GM23248 (cell line): Measurements from ENCODE around the gene INHBB. TPM values are rescaled to one million over a fixed set of nuclear protein-coding genes. Genes with fewer than 3 reads are reported as not detected.

Experiments
- DNase-seq: peaks from one replicate; pipeline ENCODE4 v3.0.0-alpha.2; 2015
- H2AFZ ChIP-seq: fragments of 200-600 bp; sonication (generic); 2 replicates; pipeline ENCODE4 v1.6.1; 2016; ENCODE audit warnings: antibody characterized with exemption
- H3F3A ChIP-seq: fragments of 200-600 bp; sonication (generic); 2 replicates; pipeline ENCODE4 v1.6.1; 2016; ENCODE audit warnings: mild to moderate bottlenecking, antibody characterized with exemption, mixed run types; ENCODE audit not compliant: insufficient read depth
- H3K27ac ChIP-seq: fragments of 200-600 bp; sonication (generic); 2 replicates; pipeline ENCODE4 v1.5.1; 2016; ENCODE audit warnings: mild to moderate bottlenecking
- H3K27me3 ChIP-seq: fragments of 200-600 bp; sonication (generic); replicated peaks from 2 replicates; pipeline ENCODE4 v1.6.1; 2016; ENCODE audit warnings: mild to moderate bottlenecking; ENCODE audit not compliant: insufficient read depth
- H3K36me3 ChIP-seq: fragments of 200-600 bp; sonication (generic); 2 replicates; pipeline ENCODE4 v1.6.1; 2016; ENCODE audit warnings: low read depth, mild to moderate bottlenecking
- H3K4me1 ChIP-seq: fragments of 200-600 bp; sonication (generic); 2 replicates; pipeline ENCODE4 v1.6.1; 2016; ENCODE audit warnings: mild to moderate bottlenecking; ENCODE audit not compliant: insufficient read depth
- H3K4me2 ChIP-seq: fragments of 200-600 bp; sonication (generic); one replicate; pipeline ENCODE4 v1.6.1; 2016; ENCODE audit warnings: mild to moderate bottlenecking; ENCODE audit not compliant: unreplicated experiment
- H3K4me3 ChIP-seq: fragments of 200-600 bp; sonication (generic); 2 replicates; pipeline ENCODE4 v1.5.1; 2016; ENCODE audit warnings: mild to moderate bottlenecking
- H3K79me2 ChIP-seq: fragments of 200-600 bp; sonication (generic); 2 replicates; pipeline ENCODE4 v1.6.1; 2016; ENCODE audit warnings: mild to moderate bottlenecking; ENCODE audit not compliant: insufficient read depth
- H3K9ac ChIP-seq: fragments of 200-600 bp; sonication (generic); 2 replicates; pipeline ENCODE4 v1.6.1; 2016; ENCODE audit warnings: mild to moderate bottlenecking
- H3K9me2 ChIP-seq: fragments of 200-600 bp; sonication (generic); 2 replicates; pipeline ENCODE4 v1.6.1; 2016; ENCODE audit warnings: mixed run types, mild to moderate bottlenecking, moderate library complexity; ENCODE audit not compliant: insufficient read depth
- H3K9me3 ChIP-seq: fragments of 200-600 bp; sonication (generic); one replicate; pipeline ENCODE4 v1.6.1; 2017; ENCODE audit warnings: low read depth
- H4K20me1 ChIP-seq: fragments of 200-600 bp; sonication (generic); 2 replicates; pipeline ENCODE4 v1.6.0; 2016; ENCODE audit not compliant: insufficient read depth
- EZH2 ChIP-seq: fragments of 200-600 bp; sonication (generic); IDR thresholded peaks from 2 replicates; pipeline ENCODE4 v1.6.1; 2018; ENCODE audit warnings: antibody characterized with exemption, mild to moderate bottlenecking; ENCODE audit not compliant: insufficient read depth, poor library complexity, severe bottlenecking
- EZH2phosphoT487 ChIP-seq: fragments of 200-600 bp; sonication (generic); IDR thresholded peaks from 2 replicates; pipeline ENCODE4 v1.6.1; 2018; ENCODE audit warnings: antibody characterized with exemption, moderate library complexity, mild to moderate bottlenecking, low read depth; ENCODE audit not compliant: insufficient read depth
- WGBS, 2 experiments: methylation state at CpG; one replicate each; pipeline ENCODE4 v1.1.6; 2015 to 2017; ENCODE audit warnings: low lambda C conversion rate in 2 of 2, low coverage in 1 of 2; ENCODE audit errors: missing lambda C conversion rate in 2 of 2; 5-methylcytosine and 5-hydroxymethylcytosine counted together
- in situ Hi-C: fragments of 300-500 bp; cut with MboI; formaldehyde crosslinking; loops from 2 replicates; pipeline ENCODE4 v1.15.0; 2020
- polyA plus RNA-seq: library from polyadenylated mRNA; unstranded; fragments of >200 nt; fragmentation: Nextera tagmentation; extraction: Ambion mirVana; gene quantifications from 2 replicates; pipeline ENCODE4 v1.2.1, GENCODE V29; 2016
- total RNA-seq: library from RNA; depleted of rRNA; stranded (reverse); fragments of >200 nt; shearing (Covaris generic); gene quantifications from 2 replicates; pipeline ENCODE4 v1.2.3, GENCODE V29; 2014

INHBB gene
- total and polyA plus RNA-seq, 2 experiments from 2014 or later: 0.49 to 5.6 TPM

DNA sequence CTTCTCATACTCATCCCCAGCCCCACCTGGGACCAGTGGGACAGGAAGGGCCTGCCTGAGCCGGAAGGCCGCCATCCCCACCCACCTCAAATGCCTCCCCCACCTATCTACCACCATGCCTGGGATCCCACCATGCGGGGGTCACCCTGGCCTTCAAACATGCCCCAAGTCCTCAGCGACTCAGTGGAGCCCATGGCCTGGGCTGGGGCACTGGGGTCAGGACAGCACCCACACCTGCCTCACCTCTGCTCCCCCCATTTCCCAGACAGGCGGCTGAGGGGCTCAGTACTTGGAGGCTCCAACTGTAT lies 7.6 kb downstream of the INHBB start:
- Histone ChIP-seq H2AFZ (no peak overlapping the region), H3K4me1 (no peaks in the 10 kb centered on the region), H3K79me2 (no peaks in the 10 kb centered on the region), H3K27ac (no peak overlapping the region), H3F3A (no peaks in the 10 kb centered on the region), H3K9me3 (no peaks in the 10 kb centered on the region), H4K20me1 (no peaks in the 10 kb centered on the region), H3K27me3 (peaks cover 14% of the 10 kb centered on the region), H3K36me3 (no peaks in the 10 kb centered on the region), H3K4me2 (no peak overlapping the region), H3K4me3 (no peak overlapping the region), H3K9me2 (no peaks in the 10 kb centered on the region), H3K9ac (no peak overlapping the region)
- 71 to 73% methylated on average over 4 to 5 of the region's 5 CpGs for WGBS, 2 experiments
- no peak for DNase-seq
- in situ Hi-C loops: no loop called here
- TF ChIP-seq EZH2: no peak
- no peak for TF ChIP-seq EZH2phosphoT487

GRCh38 chr2:120353931-120354330 lies 8.0 kb downstream of the INHBB start:
- no peaks in the 10 kb centered on the region for H3F3A ChIP-seq
- H3K27ac ChIP-seq: no peak overlapping the region
- in situ Hi-C loops: no loop called here
- no peak for TF ChIP-seq EZH2
- no peak for TF ChIP-seq EZH2phosphoT487
- 85 to 87% methylated on average over 10 of the region's 10 CpGs for WGBS, 2 experiments
- H3K9me2 ChIP-seq: no peaks in the 10 kb centered on the region
- H4K20me1 ChIP-seq: no peaks in the 10 kb centered on the region
- no peak overlapping the region for H3K4me2 ChIP-seq
- no peaks in the 10 kb centered on the region for H3K9me3 ChIP-seq
- no peak for DNase-seq
- H3K4me1 ChIP-seq: no peaks in the 10 kb centered on the region
- H2AFZ ChIP-seq: no peak overlapping the region
- H3K27me3 ChIP-seq: peaks cover 14% of the 10 kb centered on the region
- no peaks in the 10 kb centered on the region for H3K36me3 ChIP-seq
- H3K79me2 ChIP-seq: no peaks in the 10 kb centered on the region
- H3K4me3 ChIP-seq: no peak overlapping the region
- no peak overlapping the region for H3K9ac ChIP-seq

GRCh38 chr2:120354467-120354866 lies 8.5 kb downstream of the INHBB start:
- Histone ChIP-seq H3K27ac (no peak overlapping the region), H3K27me3 (peaks cover 14% of the 10 kb centered on the region), H3K9me3 (no peaks in the 10 kb centered on the region), H3K9me2 (no peaks in the 10 kb centered on the region), H3K79me2 (no peaks in the 10 kb centered on the region), H3K4me2 (no peak overlapping the region), H3K9ac (no peak overlapping the region), H3K36me3 (no peaks in the 10 kb centered on the region), H2AFZ (no peak overlapping the region), H3K4me1 (no peaks in the 10 kb centered on the region), H3K4me3 (no peak overlapping the region), H4K20me1 (no peaks in the 10 kb centered on the region), H3F3A (no peaks in the 10 kb centered on the region)
- no peak for TF ChIP-seq EZH2
- TF ChIP-seq EZH2phosphoT487: no peak
- in situ Hi-C loops: no loop called here
- WGBS, 2 experiments: 76 to 84% methylated on average over 15 of the region's 15 CpGs
- DNase-seq: no peak

GRCh38 chr2:120354935-120355779 lies 9.2 kb downstream of the INHBB start:
- WGBS, 2 experiments: 64 to 68% methylated on average over 15 of the region's 15 CpGs
- Histone ChIP-seq H3F3A (no peaks in the 10 kb centered on the region), H3K79me2 (no peaks in the 10 kb centered on the region), H3K9me2 (no peaks in the 10 kb centered on the region), H3K36me3 (no peaks in the 10 kb centered on the region), H3K9ac (no peak overlapping the region), H4K20me1 (no peaks in the 10 kb centered on the region), H3K4me3 (no peak overlapping the region), H2AFZ (no peak overlapping the region), H3K9me3 (no peaks in the 10 kb centered on the region), H3K4me1 (no peaks in the 10 kb centered on the region), H3K27ac (no peak overlapping the region), H3K4me2 (no peak overlapping the region), H3K27me3 (peaks cover 14% of the 10 kb centered on the region)
- in situ Hi-C loops: no loop called here
- TF ChIP-seq EZH2phosphoT487 (no peak), EZH2 (no peak)
- DNase-seq: no peak
